ENCODE data around the gene XPOT. TPM values are rescaled to one million over a fixed set of nuclear protein-coding genes. Genes with fewer than 3 reads are reported as not detected.

The XPOT gene
- total and polyA plus RNA-seq, 2 donors (not counting 1 experiment from before 2014, with no cell fraction given): 92.6 to 205 TPM

DNA sequence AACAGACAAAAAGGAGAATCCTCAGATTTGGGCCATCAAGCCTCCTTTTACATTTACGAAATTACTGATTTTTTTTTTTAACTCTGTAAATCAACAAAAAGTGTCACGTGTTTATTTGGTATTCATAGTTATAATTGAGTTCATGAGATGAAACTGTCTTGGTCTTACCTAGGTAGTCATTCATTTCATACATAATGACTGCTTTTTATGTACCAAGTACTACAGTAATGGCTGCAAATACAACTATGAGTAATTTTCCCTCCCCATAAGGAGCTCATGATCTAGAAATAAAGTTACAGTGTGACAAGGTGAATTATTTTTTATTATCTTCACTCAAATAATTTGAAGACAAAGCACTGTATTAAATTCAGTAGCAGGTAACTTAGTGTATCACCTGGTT lies 41.3 kb downstream of the XPOT start:
- Histone ChIP-seq H3K36me3 (ENCODE audit: control insufficient read depth, insufficient read depth, low read length) (peaks cover 12% of the 10 kb centered on the region), H3K79me2 (ENCODE audit: control insufficient read depth, insufficient read depth, low read length) (peaks cover 1% of the 10 kb centered on the region)
- TF ChIP-seq, protein P1, sequence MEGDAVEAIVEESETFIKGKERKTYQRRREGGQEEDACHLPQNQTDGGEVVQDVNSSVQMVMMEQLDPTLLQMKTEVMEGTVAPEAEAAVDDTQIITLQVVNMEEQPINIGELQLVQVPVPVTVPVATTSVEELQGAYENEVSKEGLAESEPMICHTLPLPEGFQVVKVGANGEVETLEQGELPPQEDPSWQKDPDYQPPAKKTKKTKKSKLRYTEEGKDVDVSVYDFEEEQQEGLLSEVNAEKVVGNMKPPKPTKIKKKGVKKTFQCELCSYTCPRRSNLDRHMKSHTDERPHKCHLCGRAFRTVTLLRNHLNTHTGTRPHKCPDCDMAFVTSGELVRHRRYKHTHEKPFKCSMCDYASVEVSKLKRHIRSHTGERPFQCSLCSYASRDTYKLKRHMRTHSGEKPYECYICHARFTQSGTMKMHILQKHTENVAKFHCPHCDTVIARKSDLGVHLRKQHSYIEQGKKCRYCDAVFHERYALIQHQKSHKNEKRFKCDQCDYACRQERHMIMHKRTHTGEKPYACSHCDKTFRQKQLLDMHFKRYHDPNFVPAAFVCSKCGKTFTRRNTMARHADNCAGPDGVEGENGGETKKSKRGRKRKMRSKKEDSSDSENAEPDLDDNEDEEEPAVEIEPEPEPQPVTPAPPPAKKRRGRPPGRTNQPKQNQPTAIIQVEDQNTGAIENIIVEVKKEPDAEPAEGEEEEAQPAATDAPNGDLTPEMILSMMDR (conservative IDR thresholded peaks at IDR 0.05 in 1 of 2, IDR thresholded peaks at IDR 0.05 in 1 of 2; ENCODE audit: low read depth in 1 of 2, low read length in 2 of 2): no peak
- TF ChIP-seq EZH2 (IDR thresholded peaks at IDR 0.05; ENCODE audit: low read length, missing control alignments): no peak

DNA sequence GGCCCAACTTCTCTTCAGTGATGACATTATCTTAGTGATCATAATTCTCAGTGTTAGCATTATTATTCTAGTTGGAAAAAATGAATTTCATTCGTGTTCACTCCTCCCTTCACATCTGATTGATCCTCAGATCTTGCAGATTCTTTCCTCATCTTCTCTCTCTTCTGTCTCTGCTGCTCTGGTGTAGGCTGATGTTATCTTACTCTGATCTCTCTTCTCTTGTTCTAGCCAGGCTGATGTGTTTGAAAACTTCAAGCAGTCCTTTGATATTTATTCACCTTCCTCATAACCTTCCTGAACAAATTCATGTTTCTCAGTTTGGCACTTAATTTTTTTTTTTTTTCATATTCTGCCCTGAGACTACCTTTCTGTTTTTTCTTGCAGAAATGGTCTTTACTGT lies 42.1 kb downstream of the XPOT start:
- no peak overlapping the region for H3K27ac ChIP-seq (ENCODE audit: insufficient read depth, low read length)
- H3K36me3 ChIP-seq (ENCODE audit: control insufficient read depth, insufficient read depth, low read length): peaks cover 12% of the 10 kb centered on the region
- H3K9me3 ChIP-seq (ENCODE audit: control insufficient read depth, insufficient read depth, low read depth, low read length): no peaks in the 10 kb centered on the region
- H3K9ac ChIP-seq (ENCODE audit: insufficient read depth, low read length): no peak overlapping the region
- peaks cover 1% of the 10 kb centered on the region for H3K79me2 ChIP-seq (ENCODE audit: control insufficient read depth, insufficient read depth, low read length)
- no peak overlapping the region for H3K4me3 ChIP-seq (replicated peaks in 1 of 4; ENCODE audit: control extremely low read depth in 1 of 4, insufficient read depth in 1 of 4, low read depth in 3 of 4, low read length in 4 of 4)
- no peak overlapping the region for H3K4me2 ChIP-seq (ENCODE audit: extremely low read depth, insufficient read depth, low read length)
- no peak for TF ChIP-seq EZH2 (IDR thresholded peaks at IDR 0.05; ENCODE audit: low read length, missing control alignments)
- TF ChIP-seq, protein P1 (conservative IDR thresholded peaks at IDR 0.05 in 1 of 2, IDR thresholded peaks at IDR 0.05 in 1 of 2; ENCODE audit: low read depth in 1 of 2, low read length in 2 of 2): no peak
- no peak for DNase-seq (ENCODE audit: low read depth in 2 of 2)
- H2AFZ ChIP-seq (ENCODE audit: low read length): no peak overlapping the region
- H4K20me1 ChIP-seq (ENCODE audit: control insufficient read depth, extremely low read depth, insufficient read depth, low read length): no peaks in the 10 kb centered on the region
- no peaks in the 10 kb centered on the region for H3K27me3 ChIP-seq (ENCODE audit: control insufficient read depth, insufficient read depth, low read length)
- H3K4me1 ChIP-seq (ENCODE audit: control insufficient read depth, extremely low read depth, insufficient read depth, low read length): no peaks in the 10 kb centered on the region

More for the DNA sequence above, 41.3 kb downstream of the XPOT start:
- Histone ChIP-seq H3K27ac (ENCODE audit: insufficient read depth, low read length) (no peak overlapping the region), H3K9ac (ENCODE audit: insufficient read depth, low read length) (no peak overlapping the region), H3K4me2 (ENCODE audit: extremely low read depth, insufficient read depth, low read length) (no peak overlapping the region), H2AFZ (ENCODE audit: low read length) (no peak overlapping the region), H3K27me3 (ENCODE audit: control insufficient read depth, insufficient read depth, low read length) (no peaks in the 10 kb centered on the region), H4K20me1 (ENCODE audit: control insufficient read depth, extremely low read depth, insufficient read depth, low read length) (no peaks in the 10 kb centered on the region), H3K9me3 (ENCODE audit: control insufficient read depth, insufficient read depth, low read depth, low read length) (no peaks in the 10 kb centered on the region), H3K4me3 (replicated peaks in 1 of 4; ENCODE audit: control extremely low read depth in 1 of 4, insufficient read depth in 1 of 4, low read depth in 3 of 4, low read length in 4 of 4) (no peak overlapping the region), H3K4me1 (ENCODE audit: control insufficient read depth, extremely low read depth, insufficient read depth, low read length) (no peaks in the 10 kb centered on the region)
- no peak for DNase-seq (ENCODE audit: low read depth in 2 of 2)

DNA sequence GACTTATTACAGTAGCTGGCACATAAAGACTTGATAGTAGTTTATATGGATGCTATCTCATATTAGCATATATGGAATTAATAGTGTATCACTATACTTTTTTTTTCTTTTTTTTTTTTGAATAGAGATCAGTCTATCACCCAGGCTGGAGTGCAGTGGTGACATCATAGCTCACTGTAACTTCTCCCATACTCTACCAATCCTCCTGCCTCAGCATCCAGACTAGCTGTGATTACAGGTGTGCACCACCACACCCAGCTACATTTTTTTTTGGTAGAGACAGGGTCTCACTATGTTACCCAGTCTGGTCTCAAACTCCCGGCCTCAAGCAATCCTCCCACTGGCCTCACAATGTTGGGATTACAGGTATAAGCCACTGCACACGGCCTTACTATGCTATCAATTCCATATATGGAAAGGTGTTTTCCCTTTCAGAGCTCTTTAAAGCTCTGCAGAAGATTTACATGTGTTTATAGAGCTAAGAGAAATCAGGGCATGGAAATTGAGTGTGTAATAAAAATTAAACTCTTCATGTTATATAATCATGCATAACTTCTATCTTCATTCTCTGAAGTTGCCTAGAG lies 46.0 kb downstream of the XPOT start:
- no peak overlapping the region for H3K9ac ChIP-seq (ENCODE audit: insufficient read depth, low read length)
- TF ChIP-seq, protein P1 (conservative IDR thresholded peaks at IDR 0.05 in 1 of 2, IDR thresholded peaks at IDR 0.05 in 1 of 2; ENCODE audit: low read depth in 1 of 2, low read length in 2 of 2): no peak
- TF ChIP-seq EZH2 (IDR thresholded peaks at IDR 0.05; ENCODE audit: low read length, missing control alignments): no peak
- H3K27me3 ChIP-seq (ENCODE audit: control insufficient read depth, insufficient read depth, low read length): no peaks in the 10 kb centered on the region
- H3K79me2 ChIP-seq (ENCODE audit: control insufficient read depth, insufficient read depth, low read length): peaks cover 24% of the 10 kb centered on the region
- no peaks in the 10 kb centered on the region for H3K9me3 ChIP-seq (ENCODE audit: control insufficient read depth, insufficient read depth, low read depth, low read length)
- no peak for DNase-seq (ENCODE audit: low read depth in 2 of 2)
- H3K36me3 ChIP-seq (ENCODE audit: control insufficient read depth, insufficient read depth, low read length): peaks cover 3% of the 10 kb centered on the region
- H2AFZ ChIP-seq (ENCODE audit: low read length): no peak overlapping the region
- no peaks in the 10 kb centered on the region for H3K4me1 ChIP-seq (ENCODE audit: control insufficient read depth, extremely low read depth, insufficient read depth, low read length)
- no peaks in the 10 kb centered on the region for H4K20me1 ChIP-seq (ENCODE audit: control insufficient read depth, extremely low read depth, insufficient read depth, low read length)
- H3K4me2 ChIP-seq (ENCODE audit: extremely low read depth, insufficient read depth, low read length): no peak overlapping the region
- no peak overlapping the region for H3K27ac ChIP-seq (ENCODE audit: insufficient read depth, low read length)
- H3K4me3 ChIP-seq (replicated peaks in 1 of 4; ENCODE audit: control extremely low read depth in 1 of 4, insufficient read depth in 1 of 4, low read depth in 3 of 4, low read length in 4 of 4): no peak overlapping the region

All from fibroblast of lung (primary cell).